HT1080 (cell line): ENCODE data around the gene ABCC3. TPM values are rescaled to one million over a fixed set of nuclear protein-coding genes. Genes with fewer than 3 reads are reported as not detected.
A peak's percentile ranks its signal among the peaks of the same experiment; 100 is the strongest.

Source experiments
- DNase-seq: peaks from one replicate; pipeline ENCODE4 v3.0.0-alpha.2; 2015; ENCODE audit warnings: low read depth
- total RNA-seq: library from RNA; depleted of rRNA; stranded (reverse); fragments of >200 nt; shearing (Covaris generic); gene quantifications from 2 replicates; pipeline ENCODE4 v1.2.3, GENCODE V29; 2014

The ABCC3 gene
- total RNA-seq, 1 experiment from 2014 or later: 6.4 TPM

DNA sequence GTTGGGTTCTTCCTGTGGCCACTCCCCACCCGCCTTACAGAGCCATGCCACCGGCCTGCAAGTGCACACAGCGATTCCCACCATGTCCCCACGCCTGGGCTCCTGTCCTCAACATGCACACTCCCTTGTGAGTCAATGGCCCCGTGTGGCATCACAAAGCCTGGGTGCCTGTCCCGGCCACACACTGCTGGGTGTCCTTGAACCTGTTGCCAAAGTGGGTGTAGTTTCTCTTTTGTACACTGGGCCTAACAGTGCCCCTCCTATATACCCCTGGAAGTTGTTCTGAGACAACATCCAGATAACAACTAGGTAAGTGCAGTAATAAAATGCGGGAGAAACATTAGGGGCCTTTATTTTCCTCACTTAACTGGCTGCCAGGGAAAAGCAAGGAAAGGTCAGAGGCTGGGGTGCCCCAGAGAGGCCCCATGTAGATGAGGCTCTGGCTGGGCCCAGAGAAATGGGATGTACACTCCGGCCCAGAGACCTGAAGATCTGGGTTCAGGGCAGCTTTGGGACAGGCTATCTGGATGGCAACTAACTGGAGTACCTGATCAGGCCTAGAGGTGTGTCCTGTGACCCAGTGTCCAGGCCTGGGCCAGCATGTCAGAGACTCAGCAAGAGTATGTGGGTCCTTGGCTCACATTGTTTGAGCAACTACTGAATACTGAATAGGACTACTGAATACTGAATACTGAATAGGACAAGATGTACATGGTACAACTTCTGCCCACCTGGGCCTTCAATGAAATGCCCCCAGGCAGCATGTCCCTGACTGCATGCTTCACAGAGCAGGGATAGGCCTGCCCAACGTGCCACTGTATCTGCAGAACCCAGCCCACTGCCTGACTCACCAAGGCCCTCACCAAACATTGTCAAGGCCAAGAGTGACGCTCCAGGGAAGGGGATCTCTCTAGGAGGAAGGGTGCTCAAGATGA, 8.3 kb downstream of the ABCC3 start:
- no peak for DNase-seq

DNA sequence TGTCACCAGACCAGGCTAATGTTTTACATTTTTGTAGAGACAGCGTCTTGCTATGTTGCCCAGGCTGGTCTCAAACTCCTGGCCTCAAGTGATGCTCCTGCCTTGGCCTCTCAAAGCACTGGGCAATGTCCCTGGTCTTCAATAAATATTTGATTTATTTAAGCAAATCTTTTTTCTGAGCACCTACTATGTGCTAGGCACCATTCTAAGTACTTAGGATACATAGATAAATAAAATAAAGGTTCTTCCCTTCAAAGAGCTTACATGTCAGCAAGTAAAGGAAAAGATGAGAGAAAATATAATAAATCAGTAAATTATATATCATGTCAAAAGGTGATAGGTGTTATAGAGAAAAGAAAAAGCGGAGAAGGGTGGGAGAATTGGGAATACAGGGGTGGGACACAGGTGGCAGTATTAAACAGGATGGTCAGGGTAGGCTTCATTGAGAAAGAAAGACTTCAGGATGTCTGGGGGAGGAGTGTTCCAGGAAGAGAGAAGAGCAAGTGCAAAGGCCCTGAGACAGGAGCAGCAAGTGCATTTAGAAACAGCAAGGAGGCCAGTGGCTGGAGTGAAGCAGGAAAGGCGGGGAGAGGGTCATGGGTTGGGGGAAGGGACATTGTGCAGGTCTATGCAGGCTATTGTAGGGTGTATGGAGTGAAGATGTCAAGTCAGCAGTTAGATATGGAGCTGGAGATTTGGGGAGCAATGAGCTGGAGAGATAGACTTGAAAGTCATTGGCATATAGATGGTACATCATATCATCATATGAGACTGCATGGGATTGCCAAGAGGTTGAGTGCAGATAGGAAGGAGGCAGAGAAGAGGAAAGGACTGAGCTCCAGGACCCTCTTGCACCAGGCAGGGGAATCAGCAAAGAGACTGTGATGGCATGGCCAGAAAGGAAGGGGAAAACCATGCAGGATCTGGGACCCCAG, 11.3 kb downstream of the ABCC3 start:
- no peak for DNase-seq

DNA sequence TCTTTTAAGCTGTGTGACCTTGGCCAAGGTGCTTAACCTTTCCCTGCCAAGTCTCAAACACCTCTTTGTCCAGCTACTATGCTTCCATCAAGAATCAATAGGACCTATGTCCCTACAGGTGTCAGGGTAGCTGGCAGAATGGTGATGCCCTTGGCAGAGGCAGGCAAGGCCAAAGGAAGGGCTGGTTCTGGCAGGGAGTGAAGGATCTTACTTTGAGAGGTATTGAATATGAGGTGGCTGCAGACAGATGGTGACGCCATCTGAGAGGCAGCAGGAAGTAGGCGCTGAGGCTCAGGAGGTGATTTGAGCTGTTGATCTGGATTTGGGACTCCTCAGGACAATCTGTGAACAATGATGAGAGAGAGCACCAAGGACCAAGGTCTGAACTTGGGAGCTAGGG, 12.5 kb downstream of the ABCC3 start:
- no peak for DNase-seq

DNA sequence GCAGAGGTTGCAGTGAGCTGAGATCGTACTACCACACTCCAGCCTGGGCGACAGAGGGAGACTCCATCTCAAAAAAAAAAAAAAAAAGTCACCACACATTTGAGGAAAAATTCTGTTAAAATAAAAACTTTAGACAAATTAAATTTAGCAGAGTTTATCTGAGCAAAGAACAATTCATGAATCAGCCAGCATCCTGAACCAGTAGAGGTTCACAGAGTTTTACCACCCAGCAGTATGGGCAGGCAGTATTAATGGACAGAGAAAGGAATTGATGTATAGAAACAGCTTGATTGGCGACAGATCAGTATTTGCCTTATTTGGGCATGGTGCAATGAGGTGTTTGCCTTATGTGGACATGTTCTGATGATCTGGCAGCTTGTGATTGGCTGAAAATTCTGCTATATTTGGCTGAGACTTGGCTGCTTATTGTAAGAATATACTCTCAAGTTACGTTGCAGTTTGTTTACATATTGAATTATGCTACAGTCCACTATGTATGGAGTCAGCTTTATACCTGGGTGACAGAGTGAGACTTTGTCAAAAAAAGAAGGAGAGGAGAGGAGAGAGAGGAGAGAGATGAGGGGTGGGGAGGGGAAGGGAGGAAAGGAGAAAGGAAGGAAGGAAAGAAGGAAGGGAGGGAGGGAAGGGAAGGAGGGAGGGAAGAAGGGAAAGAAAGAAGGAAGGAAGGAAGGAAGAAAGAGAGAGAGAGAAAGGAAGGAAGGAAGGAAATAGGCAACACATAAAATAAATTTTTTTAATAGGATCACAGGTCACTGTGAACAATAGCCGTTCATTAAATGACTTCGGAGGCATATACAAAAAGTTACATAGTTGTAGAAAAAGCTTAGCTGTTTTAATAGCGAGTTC, 14.6 kb downstream of the ABCC3 start:
- DNase-seq: no peak

DNA sequence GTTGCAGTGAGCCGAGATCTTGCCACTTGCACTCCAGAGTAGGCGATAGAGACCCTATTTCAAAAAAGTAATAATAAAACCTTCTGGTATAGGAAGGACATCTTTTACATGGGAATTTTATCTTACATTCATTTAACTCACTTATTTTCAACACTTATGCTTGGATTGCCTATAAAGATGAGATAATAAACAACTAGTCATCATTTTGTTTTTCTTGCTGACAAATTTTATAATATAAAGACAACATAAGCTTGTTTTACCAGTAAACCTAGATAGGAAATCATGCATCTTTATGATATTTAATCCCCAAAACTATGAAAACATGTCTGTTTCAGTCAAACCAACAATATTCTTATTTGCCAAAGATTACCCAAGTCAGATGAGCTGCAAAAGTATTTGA, 17.0 kb downstream of the ABCC3 start:
- no peak for DNase-seq

DNA sequence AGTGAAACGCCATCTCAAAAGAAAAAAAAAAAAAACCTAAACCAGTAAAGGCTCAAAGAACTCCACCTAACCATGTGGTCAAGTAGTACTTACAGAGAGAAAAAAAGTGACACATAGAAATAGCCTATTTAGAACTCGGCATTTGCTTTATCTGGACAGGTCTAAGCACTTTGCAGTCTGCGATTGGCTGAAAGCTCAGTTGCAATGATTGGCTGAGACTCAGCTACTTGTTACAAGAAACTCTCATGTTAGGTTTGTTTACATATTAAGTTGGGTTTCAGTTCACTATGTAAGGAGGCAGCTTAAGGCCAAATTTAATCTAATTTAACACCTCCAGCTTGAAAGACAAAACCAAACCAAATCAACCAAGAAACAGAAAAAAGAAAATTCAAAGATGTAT, 19.1 kb downstream of the ABCC3 start:
- DNase-seq: no peak

DNA sequence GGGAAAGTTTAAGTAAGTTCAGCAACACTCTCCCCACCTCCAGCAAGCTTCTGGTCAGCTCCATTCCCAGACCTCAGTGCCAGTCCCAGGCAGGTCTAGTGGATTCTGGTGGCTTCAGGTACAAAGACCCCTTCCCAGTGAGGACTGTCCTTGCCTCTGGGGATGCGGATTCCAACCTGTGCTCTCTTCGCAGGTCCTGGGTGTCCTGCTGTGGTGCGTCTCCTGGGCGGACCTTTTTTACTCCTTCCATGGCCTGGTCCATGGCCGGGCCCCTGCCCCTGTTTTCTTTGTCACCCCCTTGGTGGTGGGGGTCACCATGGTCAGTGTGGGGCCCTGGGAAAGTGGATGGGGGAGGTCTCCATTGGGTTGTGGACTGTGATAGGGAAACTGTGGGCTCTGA, 21.8 kb downstream of the ABCC3 start:
- DNase-seq: no peak

DNA sequence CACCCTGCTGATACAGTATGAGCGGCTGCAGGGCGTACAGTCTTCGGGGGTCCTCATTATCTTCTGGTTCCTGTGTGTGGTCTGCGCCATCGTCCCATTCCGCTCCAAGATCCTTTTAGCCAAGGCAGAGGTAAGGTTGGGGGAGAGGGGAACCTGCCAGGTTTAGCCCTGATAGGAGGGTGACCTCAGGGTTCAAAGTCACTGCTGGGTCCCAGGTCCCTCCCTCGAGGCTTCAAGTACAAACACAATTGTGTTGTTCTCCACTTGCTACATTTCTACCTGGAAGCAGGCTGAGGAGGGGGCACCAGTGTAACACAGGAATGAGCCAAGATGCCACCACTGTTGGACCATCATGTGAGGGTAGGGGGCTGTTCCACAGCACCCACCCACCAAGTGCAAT, 22.4 kb downstream of the ABCC3 start:
- DNase-seq: no peak

DNA sequence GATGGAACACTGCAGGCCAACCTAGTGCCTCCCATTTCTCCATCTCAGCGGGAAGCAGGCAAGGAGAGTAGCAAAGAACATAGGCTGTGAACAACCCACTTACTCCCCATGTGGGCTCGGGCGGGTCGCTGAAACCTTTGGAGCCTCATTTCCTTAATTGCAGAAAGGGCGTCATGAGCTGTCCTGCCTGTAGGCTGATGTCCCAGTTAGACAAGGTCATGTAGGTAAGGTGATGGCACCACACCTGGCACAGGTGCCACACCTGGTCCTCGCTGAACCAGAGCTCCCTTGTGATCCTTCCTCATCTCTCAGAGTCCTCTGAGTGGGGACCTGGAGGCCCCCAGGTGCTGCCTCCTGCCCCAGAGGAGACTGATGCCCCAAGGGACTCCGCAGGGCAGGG, 22.9 kb downstream of the ABCC3 start:
- no peak for DNase-seq

DNA sequence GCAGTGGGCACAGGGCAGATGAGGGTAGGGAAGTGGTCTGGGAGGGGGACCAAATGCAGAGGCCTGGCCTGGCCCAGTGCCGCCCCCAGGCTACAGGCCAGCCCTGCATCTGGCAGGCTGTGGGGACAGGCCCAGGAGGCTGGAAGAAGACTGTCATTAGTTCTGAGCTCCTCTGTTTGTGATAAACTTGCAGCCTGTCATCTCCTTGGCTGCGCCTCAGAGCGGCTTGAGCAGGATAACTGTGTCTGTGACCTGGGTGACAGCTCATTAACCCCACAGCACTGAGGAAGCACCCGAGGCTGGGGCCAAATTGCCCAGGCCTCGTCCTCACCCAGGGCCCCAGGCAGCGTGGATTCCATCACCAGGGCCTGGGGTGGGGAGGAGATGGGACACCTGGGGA, 23.9 kb downstream of the ABCC3 start:
- DNase-seq: no peak

DNA sequence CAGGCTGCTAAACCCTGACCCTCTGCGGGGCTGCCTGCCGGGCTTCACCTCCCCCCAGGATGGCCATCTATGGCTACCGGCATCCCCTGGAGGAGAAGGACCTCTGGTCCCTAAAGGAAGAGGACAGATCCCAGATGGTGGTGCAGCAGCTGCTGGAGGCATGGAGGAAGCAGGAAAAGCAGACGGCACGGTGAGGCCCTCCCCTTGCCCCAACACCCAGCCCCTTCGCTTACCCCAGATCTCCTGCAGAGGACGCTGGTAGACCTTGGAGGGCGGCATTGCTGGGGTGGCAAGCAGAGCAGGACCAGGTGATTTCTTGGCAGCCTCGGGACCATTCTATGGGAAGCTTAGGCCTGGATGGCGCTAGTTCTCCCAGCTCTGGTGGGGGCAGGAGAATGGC, 24.5 kb downstream of the ABCC3 start:
- DNase-seq: no peak

DNA sequence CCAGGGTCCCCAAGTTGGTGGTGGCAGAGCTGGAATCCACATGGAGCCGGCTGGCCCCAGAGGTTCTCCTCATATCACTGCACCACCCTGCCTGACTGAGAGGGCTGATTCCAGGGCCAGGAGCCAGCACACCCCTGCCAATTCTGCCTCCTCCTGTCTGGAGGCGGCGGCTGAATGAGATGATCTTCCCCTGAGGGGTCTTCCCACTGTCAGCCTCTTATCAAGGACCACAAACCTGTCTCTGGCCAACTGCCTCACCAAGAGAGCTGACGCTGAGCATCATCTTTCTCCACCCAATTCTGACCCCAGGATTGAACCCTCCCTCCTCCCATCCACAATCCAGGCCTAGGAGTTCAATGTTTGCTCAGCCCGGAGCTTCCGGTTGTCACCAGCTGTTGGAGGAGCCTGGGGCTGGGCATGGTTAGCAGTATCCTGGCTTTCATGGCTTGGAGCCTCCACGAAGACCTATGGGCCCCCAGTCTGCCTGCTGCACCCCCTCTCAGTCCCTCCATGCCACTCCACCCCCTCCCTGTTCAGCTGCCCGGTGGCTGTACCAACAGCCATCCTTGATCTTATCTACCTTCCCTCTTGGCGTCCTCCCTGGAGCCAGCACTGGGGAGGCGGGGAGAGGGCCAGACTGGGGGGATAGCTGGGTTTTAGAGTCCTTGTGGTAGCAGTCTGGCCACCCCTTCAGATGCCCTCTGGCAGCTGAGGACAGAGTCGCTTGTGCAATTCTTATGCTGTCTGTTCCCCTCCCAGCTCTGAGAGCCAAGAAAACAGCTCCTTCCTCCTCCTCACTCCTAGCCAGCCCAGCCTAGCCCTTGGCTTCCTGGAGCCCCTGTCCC, 25.6 kb downstream of the ABCC3 start:
- DNase-seq: no peak

DNA sequence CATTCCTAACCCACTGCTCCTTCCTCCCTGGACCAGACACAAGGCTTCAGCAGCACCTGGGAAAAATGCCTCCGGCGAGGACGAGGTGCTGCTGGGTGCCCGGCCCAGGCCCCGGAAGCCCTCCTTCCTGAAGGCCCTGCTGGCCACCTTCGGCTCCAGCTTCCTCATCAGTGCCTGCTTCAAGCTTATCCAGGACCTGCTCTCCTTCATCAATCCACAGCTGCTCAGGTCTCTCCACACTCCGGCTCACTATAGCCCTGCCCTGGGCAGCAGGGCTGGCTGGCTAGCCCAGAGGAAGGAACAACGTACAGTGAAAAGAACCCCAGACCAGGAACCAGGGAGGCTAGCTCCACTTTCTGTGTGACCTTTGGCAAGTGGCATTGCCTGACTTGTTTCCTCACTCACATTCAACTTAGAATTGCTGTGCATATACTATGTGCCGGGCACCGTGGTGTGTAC, 26.2 kb downstream of the ABCC3 start:
- DNase-seq: no peak

DNA sequence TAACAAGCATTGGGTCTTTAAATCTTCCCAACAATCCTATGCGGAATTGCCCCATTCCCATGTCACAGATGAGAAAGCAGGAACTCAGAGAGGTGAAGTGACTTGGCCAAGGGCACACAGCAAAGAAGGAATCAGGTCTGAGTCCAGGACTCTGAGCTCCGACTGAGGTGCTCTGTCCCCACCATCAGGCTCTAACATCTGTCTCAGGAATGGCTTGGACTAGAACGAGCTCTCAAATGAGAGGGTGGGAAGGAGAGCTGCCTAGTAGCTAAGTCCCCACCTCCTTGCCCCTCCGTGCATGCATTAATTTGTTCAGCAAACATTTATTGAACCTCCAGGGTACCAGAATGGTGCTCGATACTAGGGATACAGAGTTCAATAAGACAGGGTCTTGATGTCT, 26.7 kb downstream of the ABCC3 start:
- DNase-seq: no peak

DNA sequence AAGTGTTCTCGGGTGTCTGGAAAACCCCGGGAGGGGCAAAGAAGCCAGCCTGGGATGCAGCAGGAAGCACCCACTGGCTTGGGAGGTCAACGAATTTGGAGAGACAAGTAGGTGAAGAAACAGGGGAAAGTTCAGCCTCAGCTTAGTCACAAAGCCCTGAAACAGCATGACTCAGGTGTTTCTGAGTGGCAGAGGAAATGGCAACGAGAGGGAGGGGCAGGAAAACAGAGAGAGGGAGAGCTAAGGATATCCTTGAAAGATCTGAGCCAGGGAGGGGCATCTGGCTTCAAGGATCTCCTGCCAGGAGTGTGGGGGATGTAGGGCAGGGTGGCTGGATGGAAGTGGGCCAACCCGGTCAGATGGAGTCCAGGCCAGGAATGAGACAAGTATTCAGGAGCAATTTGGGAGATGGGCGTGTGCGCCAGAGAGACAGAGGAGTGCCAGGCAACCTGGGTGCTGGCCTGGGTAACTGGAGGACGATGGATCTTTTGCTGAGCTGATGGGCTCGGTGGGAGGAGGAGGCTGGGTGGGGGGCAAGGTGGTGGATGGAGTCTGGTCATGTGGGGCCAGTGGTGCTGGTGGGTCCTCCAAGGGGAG, 27.2 kb downstream of the ABCC3 start:
- DNase-seq: peak; percentile 98

DNA sequence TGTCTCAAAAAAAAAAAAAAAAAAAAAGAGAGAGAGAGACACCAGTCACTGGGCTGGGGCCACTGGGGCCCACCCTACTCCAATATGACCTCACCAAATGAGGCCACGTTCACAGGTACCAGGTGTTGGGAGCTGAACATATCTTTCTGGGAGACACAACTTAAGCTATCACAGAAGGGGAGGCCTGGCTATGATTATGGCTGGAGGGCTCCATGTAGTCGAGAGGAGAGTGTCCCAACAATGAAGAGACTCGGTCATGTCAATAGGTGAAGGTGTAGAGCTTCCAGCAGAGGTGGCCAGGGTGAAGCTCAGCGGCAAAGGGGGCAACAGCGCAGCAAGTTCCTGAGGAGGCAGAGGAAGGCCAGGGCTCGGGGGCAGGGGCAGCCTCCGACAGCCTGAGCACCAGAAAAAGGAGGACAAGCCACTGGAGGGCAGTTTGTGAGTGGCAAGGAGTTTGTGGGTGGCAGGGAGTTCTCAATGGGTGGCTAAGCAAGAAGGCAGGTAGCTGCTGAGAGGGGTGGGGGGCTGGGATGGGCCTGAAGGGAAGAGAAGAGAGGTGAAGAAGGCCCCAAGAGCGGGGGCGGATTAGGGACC, 28.0 kb downstream of the ABCC3 start:
- DNase-seq: no peak

DNA sequence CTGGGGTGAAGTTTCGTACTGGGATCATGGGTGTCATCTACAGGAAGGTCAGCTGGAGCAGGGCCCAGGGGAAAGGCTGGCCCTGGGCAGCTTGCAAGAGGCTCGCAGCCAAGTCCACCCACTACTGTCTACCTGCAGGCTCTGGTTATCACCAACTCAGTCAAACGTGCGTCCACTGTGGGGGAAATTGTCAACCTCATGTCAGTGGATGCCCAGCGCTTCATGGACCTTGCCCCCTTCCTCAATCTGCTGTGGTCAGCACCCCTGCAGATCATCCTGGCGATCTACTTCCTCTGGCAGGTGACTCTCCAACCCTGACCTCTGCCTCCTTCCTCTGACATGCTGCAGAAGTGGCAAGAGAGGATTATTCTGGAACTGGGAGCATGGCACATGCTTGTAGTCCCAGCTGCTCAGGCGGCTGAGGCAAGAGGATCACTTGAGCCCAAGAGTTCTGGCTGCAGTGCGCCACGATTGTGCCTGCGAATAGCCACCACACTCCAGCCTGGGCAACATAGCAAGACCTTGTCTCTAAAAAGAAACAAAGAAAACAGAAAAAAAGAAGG, 29.2 kb downstream of the ABCC3 start:
- DNase-seq: no peak

DNA sequence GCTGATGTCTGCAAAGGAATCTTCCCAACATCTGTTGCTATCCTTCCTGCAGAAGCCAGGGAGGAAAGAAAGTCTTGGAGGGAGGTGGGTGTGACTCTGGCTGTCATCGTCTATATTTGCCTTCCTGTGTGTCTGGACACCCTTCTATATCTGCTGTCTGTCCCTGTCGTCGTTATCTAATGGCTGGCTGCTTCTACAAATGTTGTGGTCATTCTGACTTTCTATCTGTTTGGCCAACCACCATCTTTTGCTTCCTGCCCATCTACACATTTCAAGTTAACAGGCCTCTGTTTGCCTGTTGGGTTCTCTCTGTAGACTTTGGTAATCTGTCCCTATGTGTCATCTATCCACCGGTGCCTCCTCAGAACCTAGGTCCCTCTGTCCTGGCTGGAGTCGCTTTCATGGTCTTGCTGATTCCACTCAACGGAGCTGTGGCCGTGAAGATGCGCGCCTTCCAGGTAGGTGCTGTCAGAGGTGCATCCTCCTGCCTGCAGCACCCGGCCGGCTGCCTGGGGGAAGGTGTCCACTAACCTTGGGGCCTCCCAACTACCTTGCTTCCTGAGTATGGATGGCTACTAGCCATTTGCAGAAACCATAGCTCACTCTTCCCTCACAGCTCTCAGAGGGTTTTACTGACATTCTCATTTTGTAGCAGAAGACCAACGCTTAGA, 30.2 kb downstream of the ABCC3 start:
- DNase-seq: no peak

DNA sequence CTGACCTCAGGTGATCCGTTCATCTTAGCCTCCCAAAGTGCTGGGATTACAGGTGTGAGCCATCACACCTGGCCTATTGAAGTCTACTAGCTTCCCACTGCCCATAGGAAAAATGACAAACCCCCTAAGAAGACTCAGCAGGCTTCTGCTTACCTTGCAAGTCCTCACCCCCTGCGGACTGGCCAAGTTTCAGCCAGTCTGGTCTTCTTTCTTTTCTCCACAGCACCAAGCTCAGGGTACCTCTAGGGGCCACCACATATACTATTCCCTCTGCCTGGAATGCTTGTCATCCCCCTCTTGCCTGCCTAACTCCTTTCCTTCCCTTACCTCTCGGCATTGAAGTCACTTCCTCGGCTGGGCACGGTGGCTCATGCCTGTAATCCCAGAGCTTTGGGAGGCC, 31.2 kb downstream of the ABCC3 start:
- no peak for DNase-seq
